Measurements from ENCODE around the gene DDX24.

DNA sequence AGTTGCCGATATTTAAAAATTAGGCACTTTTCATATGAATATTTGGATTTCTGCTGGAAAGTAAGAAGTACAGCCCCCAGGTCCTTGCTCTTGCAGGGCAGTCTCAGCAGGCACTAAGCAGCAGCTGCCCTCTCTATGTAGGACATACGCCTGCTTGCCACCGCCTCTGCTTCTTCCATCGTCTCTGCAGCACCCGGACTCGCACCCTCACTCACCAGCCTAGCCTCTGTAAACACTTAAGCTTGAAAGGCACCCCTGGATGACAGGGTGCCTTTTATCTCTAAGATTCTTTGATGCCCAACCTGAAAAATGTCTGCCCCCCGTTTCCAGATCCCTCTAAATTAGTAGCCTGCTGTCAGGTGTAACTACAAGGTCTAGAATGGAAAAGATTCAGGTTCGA is 35.9 kb downstream of the DDX24 start:
- TF ChIP-seq, protein P1, sequence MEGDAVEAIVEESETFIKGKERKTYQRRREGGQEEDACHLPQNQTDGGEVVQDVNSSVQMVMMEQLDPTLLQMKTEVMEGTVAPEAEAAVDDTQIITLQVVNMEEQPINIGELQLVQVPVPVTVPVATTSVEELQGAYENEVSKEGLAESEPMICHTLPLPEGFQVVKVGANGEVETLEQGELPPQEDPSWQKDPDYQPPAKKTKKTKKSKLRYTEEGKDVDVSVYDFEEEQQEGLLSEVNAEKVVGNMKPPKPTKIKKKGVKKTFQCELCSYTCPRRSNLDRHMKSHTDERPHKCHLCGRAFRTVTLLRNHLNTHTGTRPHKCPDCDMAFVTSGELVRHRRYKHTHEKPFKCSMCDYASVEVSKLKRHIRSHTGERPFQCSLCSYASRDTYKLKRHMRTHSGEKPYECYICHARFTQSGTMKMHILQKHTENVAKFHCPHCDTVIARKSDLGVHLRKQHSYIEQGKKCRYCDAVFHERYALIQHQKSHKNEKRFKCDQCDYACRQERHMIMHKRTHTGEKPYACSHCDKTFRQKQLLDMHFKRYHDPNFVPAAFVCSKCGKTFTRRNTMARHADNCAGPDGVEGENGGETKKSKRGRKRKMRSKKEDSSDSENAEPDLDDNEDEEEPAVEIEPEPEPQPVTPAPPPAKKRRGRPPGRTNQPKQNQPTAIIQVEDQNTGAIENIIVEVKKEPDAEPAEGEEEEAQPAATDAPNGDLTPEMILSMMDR (conservative IDR thresholded peaks at IDR 0.05), result no peak
- no peak for TF ChIP-seq EZH2 (IDR thresholded peaks at IDR 0.05; ENCODE audit: low read depth)
